Gastroesophageal sphincter (tissue), 3 donors: ENCODE data around the gene GMPR2.

Experiments used
- CTCF ChIP-seq, 4 experiments: fragments of 200-600 bp in 2 of 4; fragments of 450-650 bp in 2 of 4; sonication (generic) in 1 of 4; IDR thresholded peaks; one replicate each; pipeline ENCODE4 v1.5.1; 2017 to 2019; ENCODE audit warnings: antibody characterized with exemption in 4 of 4, mild to moderate bottlenecking in 2 of 4, moderate library complexity in 2 of 4
- EP300 ChIP-seq: sonication (generic); formaldehyde crosslinking; IDR thresholded peaks from one replicate; pipeline ENCODE4 v1.6.1; 2017; ENCODE audit warnings: antibody characterized with exemption, mild to moderate bottlenecking
- POLR2A ChIP-seq, 2 donors: fragments of 450-650 bp; IDR thresholded peaks; one replicate each; pipeline ENCODE4 v1.6.1; 2017; ENCODE audit warnings: antibody characterized with exemption in 2 of 2, mild to moderate bottlenecking in 2 of 2, moderate library complexity in 1 of 2
- POLR2AphosphoS5 ChIP-seq: sonication (generic); formaldehyde crosslinking; IDR thresholded peaks from one replicate; pipeline ENCODE4 v1.6.1; 2017; ENCODE audit warnings: antibody characterized with exemption

- TF ChIP-seq POLR2A (IDR thresholded peaks at IDR 0.05) (no peak), CTCF (IDR thresholded peaks at IDR 0.05) (no peak), EP300 (no peak), POLR2AphosphoS5 (no peak)
Observed at GRCh38 chr14:24198814-24199524, 33.8 kb upstream of the GMPR2 start.
